Measurements from ENCODE around the gene CD46. TPM values are rescaled to one million over a fixed set of nuclear protein-coding genes. Genes with fewer than 3 reads are reported as not detected.
A peak's percentile ranks its signal among the peaks of the same experiment; 100 is the strongest.

The CD46 gene
- total and polyA plus RNA-seq, 10 of the 15 experiments (the other 5 are each of a cell fraction or from before 2014, with no cell fraction given): 61.1 to 198 (median 81.4) TPM

DNA sequence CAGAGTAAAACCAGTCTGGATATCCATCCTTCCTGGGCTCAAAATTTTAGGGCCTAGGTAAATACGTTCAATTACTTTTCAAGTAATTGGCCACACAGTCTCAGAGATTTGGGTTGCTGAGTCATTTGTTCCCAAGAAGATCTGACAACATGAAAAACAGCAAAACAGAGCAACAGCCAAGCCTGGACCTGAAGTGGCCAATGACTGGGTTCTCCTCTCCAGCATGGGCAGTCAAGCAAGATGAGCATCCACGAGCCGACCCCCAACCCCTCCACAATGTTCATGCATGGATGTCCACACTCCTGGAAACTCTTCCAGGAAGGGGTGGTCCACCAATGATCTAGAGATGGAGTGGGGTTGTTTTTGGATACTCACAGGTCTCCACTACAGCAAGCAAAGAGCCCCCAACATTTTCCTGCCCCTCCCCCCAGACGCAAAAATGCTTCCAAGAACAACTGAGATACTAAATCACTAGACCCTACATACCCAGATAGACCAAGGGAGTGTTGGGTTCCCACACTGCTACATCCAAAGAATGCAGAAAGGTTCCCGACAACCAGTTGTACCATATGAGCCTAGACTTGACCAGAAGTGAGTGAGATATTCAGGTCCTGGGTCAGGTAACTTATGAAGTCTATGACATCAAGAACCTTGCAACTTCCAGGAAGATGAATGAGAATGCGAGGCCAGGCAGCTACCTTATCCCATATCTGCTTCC is 73.0 kb downstream of the CD46 start (continued):
- TF ChIP-seq, protein P1, sequence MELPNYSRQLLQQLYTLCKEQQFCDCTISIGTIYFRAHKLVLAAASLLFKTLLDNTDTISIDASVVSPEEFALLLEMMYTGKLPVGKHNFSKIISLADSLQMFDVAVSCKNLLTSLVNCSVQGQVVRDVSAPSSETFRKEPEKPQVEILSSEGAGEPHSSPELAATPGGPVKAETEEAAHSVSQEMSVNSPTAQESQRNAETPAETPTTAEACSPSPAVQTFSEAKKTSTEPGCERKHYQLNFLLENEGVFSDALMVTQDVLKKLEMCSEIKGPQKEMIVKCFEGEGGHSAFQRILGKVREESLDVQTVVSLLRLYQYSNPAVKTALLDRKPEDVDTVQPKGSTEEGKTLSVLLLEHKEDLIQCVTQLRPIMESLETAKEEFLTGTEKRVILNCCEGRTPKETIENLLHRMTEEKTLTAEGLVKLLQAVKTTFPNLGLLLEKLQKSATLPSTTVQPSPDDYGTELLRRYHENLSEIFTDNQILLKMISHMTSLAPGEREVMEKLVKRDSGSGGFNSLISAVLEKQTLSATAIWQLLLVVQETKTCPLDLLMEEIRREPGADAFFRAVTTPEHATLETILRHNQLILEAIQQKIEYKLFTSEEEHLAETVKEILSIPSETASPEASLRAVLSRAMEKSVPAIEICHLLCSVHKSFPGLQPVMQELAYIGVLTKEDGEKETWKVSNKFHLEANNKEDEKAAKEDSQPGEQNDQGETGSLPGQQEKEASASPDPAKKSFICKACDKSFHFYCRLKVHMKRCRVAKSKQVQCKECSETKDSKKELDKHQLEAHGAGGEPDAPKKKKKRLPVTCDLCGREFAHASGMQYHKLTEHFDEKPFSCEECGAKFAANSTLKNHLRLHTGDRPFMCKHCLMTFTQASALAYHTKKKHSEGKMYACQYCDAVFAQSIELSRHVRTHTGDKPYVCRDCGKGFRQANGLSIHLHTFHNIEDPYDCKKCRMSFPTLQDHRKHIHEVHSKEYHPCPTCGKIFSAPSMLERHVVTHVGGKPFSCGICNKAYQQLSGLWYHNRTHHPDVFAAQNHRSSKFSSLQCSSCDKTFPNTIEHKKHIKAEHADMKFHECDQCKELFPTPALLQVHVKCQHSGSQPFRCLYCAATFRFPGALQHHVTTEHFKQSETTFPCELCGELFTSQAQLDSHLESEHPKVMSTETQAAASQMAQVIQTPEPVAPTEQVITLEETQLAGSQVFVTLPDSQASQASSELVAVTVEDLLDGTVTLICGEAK (IDR thresholded peaks at IDR 0.05; ENCODE audit: borderline replicate concordance): no peak
- peak in 1 of 2 experiments; percentile 29; a peak in 1 of 4 replicates for TF ChIP-seq EP300 (IDR thresholded peaks at IDR 0.05; ENCODE audit: borderline replicate concordance in 1 of 2, control insufficient read depth in 1 of 2, low read depth in 2 of 2, low read length in 2 of 2)
- TF ChIP-seq PAX5 (IDR thresholded peaks at IDR 0.05; ENCODE audit: borderline replicate concordance, low read depth, low read length): peak; percentile 31; the same call in 1 of the 2 replicates
- TF ChIP-seq RUNX3 (IDR thresholded peaks at IDR 0.05; ENCODE audit: low read length): peak; percentile 11; the same call in 1 of the 2 replicates

DNA sequence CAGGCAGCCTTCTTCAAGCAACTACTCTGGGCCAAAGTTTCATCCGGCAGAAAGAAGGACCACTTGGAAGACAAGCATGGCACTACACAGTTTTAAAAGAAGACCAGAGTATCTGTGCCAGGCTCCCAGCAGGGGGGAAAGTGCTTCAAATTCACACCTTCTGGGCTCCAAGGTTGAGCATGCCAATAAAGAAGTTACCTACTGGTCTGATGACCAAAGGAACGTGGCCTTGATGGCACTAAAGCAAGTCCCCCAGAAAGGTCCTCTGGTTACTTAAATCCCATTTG is 73.5 kb downstream of the CD46 start:
- Histone ChIP-seq H2AFZ (ENCODE audit: control insufficient read depth, low read depth, low read length) (peak overlapping the region; percentile 21), H3K27ac (ENCODE audit: control insufficient read depth, insufficient read depth) (peak overlapping the region; percentile 95), H3K36me3 (ENCODE audit: control insufficient read depth in 2 of 2, insufficient read depth in 2 of 2, low read length in 1 of 2) (no peaks in the 10 kb centered on the region), H3K79me2 (ENCODE audit: control insufficient read depth, insufficient read depth, low read length) (peaks cover 66% of the 10 kb centered on the region), H3K9me3 (replicated peaks; ENCODE audit: control insufficient read depth, insufficient read depth, low read length) (no peaks in the 10 kb centered on the region; the same call in 2 of the 3 replicates), H3K4me3 (peak overlapping the region; percentile 17; the same call in 1 of the 2 replicates), H3K27me3 (replicated peaks in 1 of 2; ENCODE audit: control insufficient read depth in 2 of 2, insufficient read depth in 2 of 2, low read length in 1 of 2) (no peaks in the 10 kb centered on the region), H3K4me1 (ENCODE audit: control insufficient read depth, insufficient read depth, low read length) (peaks cover 42% of the 10 kb centered on the region), H3K4me2 (ENCODE audit: control insufficient read depth, insufficient read depth) (peak overlapping the region; percentile 43), H3K9ac (ENCODE audit: control insufficient read depth, insufficient read depth, low read length) (peak overlapping the region; percentile 52), H4K20me1 (ENCODE audit: control insufficient read depth, insufficient read depth) (no peaks in the 10 kb centered on the region; the same call in 1 of the 2 replicates)
- RAD21 ChIA-PET (ENCODE audit: unreplicated experiment): interaction anchor here (1.0 to 14.2 kb wide), 6 partner anchors 28 to 117 kb away, joined by 3 to 160 read pairs (median 43); no protein-coding TSS in a partner anchor
- 49% methylated on average over 2 of the region's 2 CpGs for WGBS (ENCODE audit: insufficient coverage, insufficient replicate concordance, low lambda C conversion rate, missing lambda C conversion rate)
- intact Hi-C loops (cut with micrococcal nuclease; ENCODE audit: unreplicated experiment) (loop anchor here (10.0 kb wide), 1 partner anchor 1849 kb away; the partner anchor contains the start of gene G0S2), in situ Hi-C loops (cut with MboI) (loop anchor here (10.0 kb wide), 1 partner anchor 139 kb away; no protein-coding TSS in a partner anchor)
- SMC1A ChIA-PET (ENCODE audit: uncharacterized antibody, unreplicated experiment): interaction anchor here (1.1 to 12.8 kb wide), 6 partner anchors 14 to 139 kb away, joined by 3 to 444 read pairs (median 9); no protein-coding TSS in a partner anchor
- BruUV-seq (replicated peaks): no TSS peak
- ATAC-seq (no peak), DNase-seq (ENCODE audit: low read depth, low spot score) (no peak), FAIRE-seq (no peak)
- CTCF ChIA-PET: interaction anchor here (1.1 to 26.0 kb wide), 5 partner anchors 43 to 138 kb away, joined by 6 to 821 read pairs (median 14); no protein-coding TSS in a partner anchor
- POLR2A ChIA-PET: interaction anchor here (1.0 to 20.7 kb wide), 4 partner anchors 10 to 138 kb away, joined by 3 to 620 read pairs (median 6); no protein-coding TSS in a partner anchor
- TF ChIP-seq RUNX3 (IDR thresholded peaks at IDR 0.05; ENCODE audit: low read length): no peak
- no peak for TF ChIP-seq BMI1 (IDR thresholded peaks at IDR 0.05; ENCODE audit: borderline replicate concordance)
- TF ChIP-seq WRNIP1 (IDR thresholded peaks at IDR 0.05; ENCODE audit: borderline replicate concordance, low read depth, low read length): no peak
- TF ChIP-seq SIN3A (IDR thresholded peaks at IDR 0.05; ENCODE audit: low read depth, low read length): no peak
- TF ChIP-seq, protein P2, sequence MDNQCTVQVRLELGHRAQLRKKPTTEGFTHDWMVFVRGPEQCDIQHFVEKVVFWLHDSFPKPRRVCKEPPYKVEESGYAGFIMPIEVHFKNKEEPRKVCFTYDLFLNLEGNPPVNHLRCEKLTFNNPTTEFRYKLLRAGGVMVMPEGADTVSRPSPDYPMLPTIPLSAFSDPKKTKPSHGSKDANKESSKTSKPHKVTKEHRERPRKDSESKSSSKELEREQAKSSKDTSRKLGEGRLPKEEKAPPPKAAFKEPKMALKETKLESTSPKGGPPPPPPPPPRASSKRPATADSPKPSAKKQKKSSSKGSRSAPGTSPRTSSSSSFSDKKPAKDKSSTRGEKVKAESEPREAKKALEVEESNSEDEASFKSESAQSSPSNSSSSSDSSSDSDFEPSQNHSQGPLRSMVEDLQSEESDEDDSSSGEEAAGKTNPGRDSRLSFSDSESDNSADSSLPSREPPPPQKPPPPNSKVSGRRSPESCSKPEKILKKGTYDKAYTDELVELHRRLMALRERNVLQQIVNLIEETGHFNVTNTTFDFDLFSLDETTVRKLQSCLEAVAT (IDR thresholded peaks at IDR 0.05): no peak
- no peak for TF ChIP-seq ZNF217 (IDR thresholded peaks at IDR 0.05)
- TF ChIP-seq, protein P3, sequence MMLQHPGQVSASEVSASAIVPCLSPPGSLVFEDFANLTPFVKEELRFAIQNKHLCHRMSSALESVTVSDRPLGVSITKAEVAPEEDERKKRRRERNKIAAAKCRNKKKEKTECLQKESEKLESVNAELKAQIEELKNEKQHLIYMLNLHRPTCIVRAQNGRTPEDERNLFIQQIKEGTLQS (IDR thresholded peaks at IDR 0.05; ENCODE audit: borderline replicate concordance, extremely low read depth, low read depth, low read length): no peak
- no peak for TF ChIP-seq ASH2L (IDR thresholded peaks at IDR 0.05; ENCODE audit: borderline replicate concordance, low read depth)
- TF ChIP-seq CREM (IDR thresholded peaks at IDR 0.05; ENCODE audit: low read depth): no peak
- TF ChIP-seq TARDBP (IDR thresholded peaks at IDR 0.05; ENCODE audit: borderline replicate concordance): no peak
- TF ChIP-seq ZNF274 (IDR thresholded peaks at IDR 0.05; ENCODE audit: insufficient read depth, insufficient read length): no peak
- TF ChIP-seq SMAD5 (IDR thresholded peaks at IDR 0.05; ENCODE audit: low read depth): no peak
- no peak for TF ChIP-seq ZSCAN29 (IDR thresholded peaks at IDR 0.05)
